HG02970 (cell line): Measurements from ENCODE around the gene ASCL4.
A peak's percentile ranks its signal among the peaks of the same experiment; 100 is the strongest.
"Not testable (repeated sequence)": the region's sequence is repeated elsewhere in the genome, so short reads cannot be mapped to it uniquely, and the experiment has no call there.

Source experiments
- ATAC-seq: cut with Tn5 transposase; IDR thresholded peaks from one replicate; pipeline ENCODE4 v1.9.1; 2021; ENCODE audit warnings: mild to moderate bottlenecking, moderate library complexity, moderate number of reproducible peaks; ENCODE audit not compliant: unreplicated experiment, low FRiP score

The ASCL4 gene

GRCh38 chr12:107774349-107775029 lies at the start of gene ASCL4:
TSS of gene ASCL4 (plus strand) at chr12:107774704. CDS start at chr12:107775219, 515 bp downstream.
- ATAC-seq, result no peak

DNA sequence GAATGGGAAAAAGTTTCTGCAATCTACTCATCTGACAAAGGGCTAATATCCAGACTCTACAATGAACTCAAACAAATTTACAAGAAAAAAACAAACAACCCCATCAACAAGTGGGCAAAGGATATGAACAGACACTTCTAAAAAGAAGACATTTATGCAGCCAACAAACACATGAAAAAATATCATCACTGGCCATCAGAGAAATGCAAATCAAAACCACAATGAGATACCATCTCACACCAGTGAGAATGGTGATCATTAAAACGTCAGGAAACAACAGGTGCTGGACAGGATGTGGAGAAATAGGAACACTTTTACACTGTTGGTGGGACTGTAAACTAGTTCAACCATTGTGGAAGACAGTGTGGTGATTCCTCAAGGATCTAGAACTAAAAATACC lies 47.2 kb upstream of the ASCL4 start:
- not testable (repeated sequence) for ATAC-seq

DNA sequence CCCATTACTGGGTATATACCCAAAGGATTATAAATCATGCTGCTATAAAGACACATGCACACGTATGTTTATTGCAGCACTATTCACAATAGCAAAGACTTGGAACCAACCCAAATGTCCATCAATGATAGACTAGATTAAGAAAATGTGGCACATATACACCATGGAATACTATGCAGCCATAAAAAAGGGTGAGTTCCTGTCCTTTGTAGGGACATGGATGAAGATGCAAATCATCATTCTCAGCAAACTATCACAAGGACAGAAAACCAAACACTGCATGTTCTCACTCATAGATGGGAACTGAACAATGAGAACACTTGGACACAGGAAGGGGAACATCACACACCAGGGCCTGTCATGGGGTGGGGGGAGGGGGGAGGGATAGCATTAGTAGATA lies 46.8 kb upstream of the ASCL4 start:
- ATAC-seq, result not testable (repeated sequence)

DNA sequence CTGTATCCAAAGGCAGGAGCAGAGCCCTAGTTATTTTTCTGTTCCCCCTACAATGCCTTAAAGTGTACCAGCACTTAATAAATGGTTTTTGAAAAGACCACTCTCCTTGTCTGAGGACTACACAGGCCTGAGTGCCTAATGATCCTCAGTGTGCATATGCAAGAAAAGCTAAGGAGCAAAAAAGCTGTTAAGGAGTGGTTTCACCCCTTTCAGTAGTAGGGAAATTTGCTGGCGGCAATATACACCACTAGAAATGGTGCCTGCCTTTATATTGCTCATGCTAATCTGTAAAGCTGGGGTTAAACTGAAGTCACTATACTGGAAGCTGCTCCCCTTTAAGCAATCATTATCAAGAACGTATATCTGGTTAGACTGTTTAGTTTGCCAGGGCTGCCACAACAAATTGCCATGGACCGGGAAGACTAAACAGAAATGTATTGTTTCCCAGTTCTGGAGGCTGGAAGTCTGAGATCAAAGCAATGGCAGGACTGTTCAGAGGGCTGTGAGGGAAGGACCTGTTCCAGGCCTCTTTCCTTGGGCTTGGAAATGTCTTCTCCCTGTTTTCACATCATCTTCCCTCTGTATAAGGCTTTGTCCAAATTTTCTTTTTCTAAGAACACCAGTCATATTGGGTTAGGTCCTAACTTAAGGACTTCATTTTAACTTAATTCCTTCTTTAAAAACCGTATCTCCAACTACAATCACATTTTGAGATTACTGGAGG lies 43.7 kb upstream of the ASCL4 start:
- no peak for ATAC-seq

GRCh38 chr12:107731366-107731765 lies 43.1 kb upstream of the ASCL4 start:
- ATAC-seq, result no peak

- ATAC-seq, result no peak
These were observed 42.1 kb upstream of the ASCL4 start for GRCh38 chr12:107732365-107732764.

- ATAC-seq, result no peak
These were observed 40.4 kb upstream of the ASCL4 start for GRCh38 chr12:107734139-107734538.

- no peak for ATAC-seq
These were observed 38.7 kb upstream of the ASCL4 start for GRCh38 chr12:107735763-107736162.

DNA sequence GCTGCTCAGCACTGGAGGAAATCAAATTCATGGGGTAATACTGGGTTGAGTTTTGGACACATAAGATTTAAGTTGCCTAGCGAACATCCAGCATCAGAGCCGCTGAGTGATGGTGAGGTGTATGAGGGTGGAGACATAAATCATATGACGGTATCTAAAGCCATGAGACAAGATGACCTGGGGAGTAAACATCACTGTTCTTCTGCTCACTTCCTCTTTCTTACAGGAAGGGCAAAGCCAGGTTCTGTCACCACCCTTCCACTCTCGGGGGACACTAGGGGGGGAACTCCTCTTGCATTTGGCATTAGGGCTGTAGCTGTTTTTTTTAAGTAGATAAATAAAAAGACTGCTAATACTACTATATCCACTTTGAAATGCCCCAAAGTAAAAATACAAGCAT lies 37.6 kb upstream of the ASCL4 start:
- ATAC-seq, result peak; percentile 92

DNA sequence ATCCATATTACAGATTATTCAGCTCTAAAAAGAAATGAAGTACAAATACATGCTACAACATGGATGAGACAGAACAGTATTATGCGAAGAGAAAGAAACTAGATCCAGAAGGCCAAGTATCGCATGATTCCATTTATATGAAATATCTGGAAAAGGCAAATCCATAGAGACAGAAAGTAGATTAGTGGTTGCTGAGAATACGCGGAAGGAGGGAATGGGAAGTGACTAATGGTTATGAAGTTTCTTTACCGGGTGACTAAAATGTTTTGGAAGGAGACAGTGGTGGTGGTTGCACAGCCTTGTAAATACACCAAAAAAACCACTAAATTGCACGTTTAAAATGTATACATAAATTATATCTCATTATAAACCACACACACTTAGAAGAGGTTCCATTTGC lies 26.0 kb upstream of the ASCL4 start:
- no peak for ATAC-seq

- no peak for ATAC-seq
These were observed 25.4 kb upstream of the ASCL4 start for GRCh38 chr12:107749083-107749482.

- ATAC-seq, result no peak
These were observed 15.1 kb upstream of the ASCL4 start for GRCh38 chr12:107759410-107759809.

- ATAC-seq, result peak; percentile 19
These were observed 14.2 kb upstream of the ASCL4 start for GRCh38 chr12:107760207-107760808.

DNA sequence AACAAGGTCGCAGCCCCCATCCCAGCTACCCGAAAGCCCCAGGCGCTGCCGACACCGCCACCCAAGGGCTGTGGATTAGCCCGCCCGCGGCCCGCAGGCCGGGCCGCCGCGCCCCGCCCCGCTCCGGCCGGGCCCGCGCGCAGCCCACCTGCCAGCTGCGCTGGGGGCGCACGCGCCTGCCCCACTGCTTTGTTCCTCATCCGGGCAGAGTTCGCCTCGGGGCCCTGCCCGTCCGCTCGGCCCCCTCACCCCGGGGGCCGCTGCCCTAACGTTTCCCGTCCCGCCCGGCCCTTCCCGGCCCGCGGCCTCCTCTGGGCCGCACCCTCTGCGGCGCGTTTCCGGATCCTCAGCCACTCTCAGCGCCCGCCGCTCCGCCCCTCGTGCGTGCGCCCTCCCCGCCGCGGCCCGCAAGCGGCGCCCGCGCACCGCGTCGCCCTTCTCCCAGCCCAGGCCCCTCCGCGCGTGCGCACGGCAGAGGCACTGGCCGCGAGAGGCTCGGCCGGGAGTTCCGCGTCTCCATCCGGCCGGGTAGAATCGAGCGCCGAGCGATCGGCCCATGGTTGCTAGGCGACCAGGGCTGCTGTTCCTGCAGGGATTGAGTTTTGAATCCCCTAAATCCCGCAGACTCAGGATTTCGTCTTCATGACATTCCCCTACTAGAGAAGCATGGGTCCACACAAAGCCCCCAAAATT lies 13.5 kb upstream of the ASCL4 start, which contains the start of gene PRDM4:
Gene PRDM4, minus strand, starts transcription at position 329 of the 693 bp plus-strand sequence. CDS start 622 bp downstream, outside the sequence.
- peak; percentile 93 for ATAC-seq

GRCh38 chr12:107761502-107761904 lies 13.0 kb upstream of the ASCL4 start:
- no peak for ATAC-seq

- ATAC-seq, result no peak
These were observed 11.6 kb upstream of the ASCL4 start for GRCh38 chr12:107762874-107763273.

- ATAC-seq, result no peak
These were observed 9.9 kb upstream of the ASCL4 start for GRCh38 chr12:107764626-107765025.

DNA sequence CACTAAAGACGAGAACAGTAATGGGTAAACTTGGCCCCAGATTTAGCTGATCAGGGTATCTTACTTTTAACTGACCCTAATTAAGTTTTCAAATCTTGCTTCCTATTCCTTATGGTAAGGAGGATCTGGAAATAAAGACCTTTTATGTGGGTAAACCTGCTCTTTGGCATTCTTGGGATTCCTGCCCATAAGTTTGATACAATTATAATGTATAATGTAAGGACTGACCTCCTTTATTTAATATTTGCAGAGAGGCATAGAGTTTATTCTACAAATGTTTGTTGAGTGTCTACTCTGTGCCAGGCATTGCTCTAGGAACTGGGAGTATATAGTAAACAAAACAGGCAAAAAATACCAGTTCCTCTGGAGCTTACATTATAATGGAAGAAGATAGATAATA lies 9.2 kb upstream of the ASCL4 start:
- ATAC-seq, result no peak

- no peak for ATAC-seq
These were observed 7.0 kb upstream of the ASCL4 start for GRCh38 chr12:107767466-107767865.

DNA sequence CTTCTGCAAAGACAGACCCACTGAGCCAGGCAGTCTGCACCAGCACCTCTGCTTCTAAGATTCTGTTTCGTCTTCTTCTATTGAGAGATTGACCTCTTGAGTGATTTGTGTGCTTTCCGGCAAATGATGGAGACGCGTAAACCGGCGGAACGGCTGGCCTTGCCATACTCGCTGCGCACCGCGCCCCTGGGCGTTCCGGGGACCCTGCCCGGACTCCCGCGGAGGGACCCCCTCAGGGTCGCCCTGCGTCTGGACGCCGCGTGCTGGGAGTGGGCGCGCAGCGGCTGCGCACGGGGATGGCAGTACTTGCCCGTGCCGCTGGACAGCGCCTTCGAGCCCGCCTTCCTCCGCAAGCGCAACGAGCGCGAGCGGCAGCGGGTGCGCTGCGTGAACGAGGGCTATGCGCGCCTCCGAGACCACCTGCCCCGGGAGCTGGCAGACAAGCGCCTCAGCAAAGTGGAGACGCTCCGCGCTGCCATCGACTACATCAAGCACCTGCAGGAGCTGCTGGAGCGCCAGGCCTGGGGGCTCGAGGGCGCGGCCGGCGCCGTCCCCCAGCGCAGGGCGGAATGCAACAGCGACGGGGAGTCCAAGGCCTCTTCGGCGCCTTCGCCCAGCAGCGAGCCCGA lies 703 bp downstream of the ASCL4 start:
- no peak for ATAC-seq
